Measurements from ENCODE around the gene ZFP1. TPM values are rescaled to one million over a fixed set of nuclear protein-coding genes. Genes with fewer than 3 reads are reported as not detected.

Gene ZFP1
- total RNA-seq, 1 donor from 2014 or later = 15.5 TPM

GRCh38 chr16:75160386-75160785 lies 12.1 kb downstream of the ZFP1 start:
- DNase-seq = no peak

- DNase-seq = no peak
These were observed 21.6 kb downstream of the ZFP1 start for GRCh38 chr16:75169899-75170405.

GRCh38 chr16:75172578-75172977 lies 24.3 kb downstream of the ZFP1 start:
- no peak for DNase-seq

- no peak for DNase-seq
These were observed 26.8 kb downstream of the ZFP1 start for GRCh38 chr16:75175074-75175473.

GRCh38 chr16:75176926-75177325 lies 28.6 kb downstream of the ZFP1 start:
- DNase-seq = no peak

- DNase-seq = no peak
These were observed 30.9 kb downstream of the ZFP1 start for GRCh38 chr16:75179208-75179607.

- DNase-seq = no peak
These were observed 33.3 kb downstream of the ZFP1 start for GRCh38 chr16:75181630-75182029.

- no peak for DNase-seq
These were observed 40.6 kb downstream of the ZFP1 start for GRCh38 chr16:75188832-75189477.

GRCh38 chr16:75189638-75190245 lies 41.4 kb downstream of the ZFP1 start:
- no peak for DNase-seq

- no peak for DNase-seq
These were observed 44.4 kb downstream of the ZFP1 start for GRCh38 chr16:75192606-75193264.

- peak; percentile 25 for DNase-seq
These were observed 44.9 kb downstream of the ZFP1 start for GRCh38 chr16:75193265-75193650.

- DNase-seq = no peak
These were observed 45.6 kb downstream of the ZFP1 start for GRCh38 chr16:75193730-75194444.

- no peak for DNase-seq
These were observed 47.8 kb downstream of the ZFP1 start for GRCh38 chr16:75195811-75196790.

- no peak for DNase-seq
These were observed 48.5 kb downstream of the ZFP1 start for GRCh38 chr16:75196836-75197235.

- no peak for DNase-seq
These were observed 49.3 kb downstream of the ZFP1 start for GRCh38 chr16:75197522-75198134.

GRCh38 chr16:75198135-75198600 lies 49.8 kb downstream of the ZFP1 start:
- no peak for DNase-seq

- no peak for DNase-seq
These were observed 53.8 kb downstream of the ZFP1 start for GRCh38 chr16:75202069-75202590.

- no peak for DNase-seq
These were observed 54.8 kb downstream of the ZFP1 start for GRCh38 chr16:75203096-75203495.

- no peak for DNase-seq
These were observed 55.5 kb downstream of the ZFP1 start for GRCh38 chr16:75203667-75204409.

- DNase-seq = no peak
These were observed 56.1 kb downstream of the ZFP1 start for GRCh38 chr16:75204410-75204758.
